ENCODE measurements around the gene MMP21.

Gene MMP21

DNA sequence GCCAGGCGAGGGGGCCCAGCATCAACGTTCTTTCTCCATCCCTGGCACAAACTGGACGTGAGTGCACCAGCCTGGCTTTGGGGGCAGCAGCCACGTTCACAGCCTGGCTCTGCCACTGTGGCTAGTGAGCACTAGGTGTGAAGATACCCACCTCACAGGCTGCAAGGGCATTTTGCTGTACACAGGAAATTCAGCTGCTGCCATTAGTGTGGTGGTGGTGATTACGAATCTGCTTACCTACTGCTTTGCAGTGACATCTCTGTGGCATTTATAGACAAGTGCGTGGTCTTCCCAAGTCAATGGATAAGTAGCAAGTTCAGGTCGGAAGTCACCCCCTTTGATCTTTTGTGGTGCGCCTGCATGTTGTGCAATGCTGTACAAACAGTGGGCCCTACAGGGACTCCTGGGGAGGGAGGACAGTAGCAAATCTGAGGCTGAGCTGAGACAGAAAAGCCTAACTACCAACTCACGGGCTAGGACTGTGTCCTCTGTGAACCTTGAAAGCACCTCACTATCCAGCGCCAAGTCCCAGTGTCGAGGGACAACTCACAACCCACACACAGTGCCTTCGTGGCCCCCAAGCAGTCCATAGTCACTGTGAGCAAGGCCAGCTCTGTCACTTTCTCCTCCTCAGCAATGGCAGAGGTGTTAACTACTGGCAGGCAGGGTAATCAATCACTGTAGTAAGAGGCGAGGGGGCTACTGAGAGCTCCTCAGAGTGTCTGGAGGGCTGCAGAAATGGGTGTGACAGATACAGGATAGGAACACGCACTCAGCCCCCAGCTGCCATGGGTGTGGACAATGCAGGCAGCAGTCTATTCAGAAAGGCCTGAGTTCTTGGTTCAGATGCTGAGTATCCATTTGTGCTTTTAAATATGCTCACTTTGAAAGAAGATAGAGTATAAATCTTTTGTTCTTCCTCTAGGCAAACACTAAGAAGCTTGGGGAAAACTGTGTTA lies 17.0 kb upstream of the MMP21 start:
- DNase-seq, result no peak

- no peak for DNase-seq
Observed at GRCh38 chr10:125788156-125789034, 12.8 kb upstream of the MMP21 start.

- DNase-seq, result no peak
Observed at GRCh38 chr10:125785791-125786190, 10.2 kb upstream of the MMP21 start.

GRCh38 chr10:125783957-125784356 lies 8.3 kb upstream of the MMP21 start:
- DNase-seq, result no peak

GRCh38 chr10:125783408-125783807 lies 7.8 kb upstream of the MMP21 start:
- no peak for DNase-seq

DNA sequence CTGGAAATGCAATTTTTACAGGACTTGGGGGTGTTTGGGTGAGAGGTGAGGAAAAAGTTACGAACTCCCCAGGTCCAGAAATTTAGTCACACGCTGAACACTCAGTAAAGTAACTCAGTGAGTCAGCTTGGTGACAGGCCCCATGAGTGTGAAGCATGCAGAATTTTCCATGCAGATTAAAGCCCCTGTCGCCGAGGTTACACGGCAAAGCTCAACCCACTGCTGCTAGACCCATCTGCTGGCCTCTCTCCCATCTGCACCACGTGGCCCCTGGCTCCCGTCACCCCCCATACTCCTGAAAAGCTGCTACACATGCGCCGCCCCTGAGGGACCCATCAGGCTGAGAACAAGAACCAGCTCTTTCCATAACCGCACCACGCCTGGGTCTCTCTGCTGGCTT lies 7.0 kb upstream of the MMP21 start:
- no peak for DNase-seq

- DNase-seq, result no peak
Observed at GRCh38 chr10:125782054-125782453, 6.4 kb upstream of the MMP21 start.

DNA sequence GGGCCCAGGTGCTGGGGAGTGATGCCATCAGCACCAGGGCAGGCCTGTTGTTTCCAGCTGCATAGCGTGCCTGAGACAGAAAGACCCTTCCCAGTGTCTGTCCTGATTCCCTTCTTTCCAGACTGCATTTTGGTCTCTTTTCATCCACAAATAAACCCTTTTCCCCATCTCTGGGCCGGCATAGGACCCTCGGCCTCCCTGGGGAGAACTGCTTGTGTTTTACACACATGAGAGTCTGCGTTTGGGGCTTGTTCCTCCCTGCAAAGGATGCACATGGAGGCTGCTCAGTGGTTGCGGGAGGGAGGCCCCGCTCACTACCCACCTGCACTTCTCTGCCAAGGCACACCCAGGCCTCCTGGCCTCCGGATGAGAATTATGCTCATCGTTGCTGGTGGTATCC lies 5.8 kb upstream of the MMP21 start:
- DNase-seq, result no peak

DNA sequence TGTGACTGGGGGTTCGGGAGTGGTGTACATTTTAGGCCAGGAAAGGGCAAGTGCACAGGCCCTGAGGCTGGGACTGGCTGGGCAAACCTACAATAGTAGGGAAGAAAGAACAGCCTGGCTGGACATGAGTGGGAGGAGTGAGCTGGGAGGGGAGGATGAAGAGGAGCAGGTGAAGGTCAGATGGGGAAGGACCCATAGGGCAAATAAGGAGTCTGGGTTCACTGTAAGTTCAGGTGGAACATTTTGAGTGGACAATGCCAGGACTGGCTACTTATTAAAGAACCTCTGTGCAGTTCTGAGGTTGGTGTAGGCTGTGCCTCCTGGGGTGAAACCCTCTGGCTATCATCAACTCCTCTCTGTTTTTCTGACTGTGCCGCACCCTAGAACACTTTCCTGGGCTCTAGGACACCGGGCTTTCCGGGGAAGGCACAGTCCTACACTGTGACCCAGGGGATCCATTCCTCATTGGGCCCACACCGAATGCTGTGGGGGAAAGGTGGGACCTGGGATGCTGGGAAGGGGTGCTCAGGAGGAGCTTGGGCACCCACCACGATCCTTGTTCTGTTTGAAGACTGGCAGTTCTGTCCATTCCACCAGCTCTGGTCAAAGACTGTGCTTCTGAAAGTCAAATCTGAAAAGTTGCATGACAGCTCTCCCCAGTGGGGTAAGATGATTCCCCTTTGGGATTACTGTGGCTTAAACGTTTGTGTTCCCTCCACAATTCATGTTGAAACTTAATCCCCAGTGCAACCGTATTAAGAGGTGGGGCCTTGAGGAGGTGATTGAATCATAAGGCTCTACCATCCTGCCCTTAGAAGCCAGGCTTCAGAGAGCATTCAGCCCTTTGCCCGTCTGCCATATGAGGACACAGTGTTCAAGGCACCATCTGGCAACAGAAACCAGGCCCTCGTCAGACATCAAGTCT lies 4.0 kb upstream of the MMP21 start:
- DNase-seq, result no peak

- no peak for DNase-seq
Observed at GRCh38 chr10:125778556-125778955, 2.9 kb upstream of the MMP21 start.

DNA sequence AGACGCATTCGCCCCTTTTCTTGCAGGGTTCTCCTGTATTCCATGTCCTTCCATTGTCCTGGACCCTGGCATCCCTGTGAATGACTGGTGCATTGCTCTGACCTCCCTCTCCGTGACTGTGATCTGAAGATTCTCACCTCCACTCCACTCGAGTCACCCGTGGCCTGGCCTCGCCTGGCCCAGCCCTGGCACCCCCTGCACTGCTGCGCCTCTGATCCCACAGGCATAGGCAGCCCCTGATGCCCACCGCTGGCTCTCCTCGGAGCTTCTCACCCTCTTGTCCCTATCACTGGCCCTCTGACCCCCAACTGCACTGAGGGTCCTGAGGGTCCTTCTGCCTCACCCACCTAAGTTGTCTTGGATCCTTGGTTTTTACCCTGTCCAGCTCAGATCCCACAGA lies 2.2 kb upstream of the MMP21 start:
- no peak for DNase-seq

GRCh38 chr10:125774581-125775191 lies 935 bp downstream of the MMP21 start:
- no peak for DNase-seq

GRCh38 chr10:125773687-125774543 lies 1.7 kb downstream of the MMP21 start:
- no peak for DNase-seq

DNA sequence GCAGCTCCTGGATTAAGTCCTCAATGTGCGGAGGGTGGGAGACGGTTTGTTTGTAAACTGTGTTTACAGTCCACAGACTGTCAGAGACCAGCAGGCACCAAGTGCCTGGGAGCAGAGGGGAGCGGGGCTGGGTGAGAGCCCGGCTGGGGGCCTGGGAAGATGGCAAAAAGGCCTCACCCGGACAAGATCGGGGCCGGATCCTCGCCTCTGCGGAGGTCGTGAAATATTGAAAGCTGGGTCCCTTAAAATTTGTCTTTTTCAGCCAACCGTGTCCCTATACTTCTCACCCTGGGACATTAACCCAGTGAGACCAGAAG lies 2.8 kb downstream of the MMP21 start:
- no peak for DNase-seq

DNA sequence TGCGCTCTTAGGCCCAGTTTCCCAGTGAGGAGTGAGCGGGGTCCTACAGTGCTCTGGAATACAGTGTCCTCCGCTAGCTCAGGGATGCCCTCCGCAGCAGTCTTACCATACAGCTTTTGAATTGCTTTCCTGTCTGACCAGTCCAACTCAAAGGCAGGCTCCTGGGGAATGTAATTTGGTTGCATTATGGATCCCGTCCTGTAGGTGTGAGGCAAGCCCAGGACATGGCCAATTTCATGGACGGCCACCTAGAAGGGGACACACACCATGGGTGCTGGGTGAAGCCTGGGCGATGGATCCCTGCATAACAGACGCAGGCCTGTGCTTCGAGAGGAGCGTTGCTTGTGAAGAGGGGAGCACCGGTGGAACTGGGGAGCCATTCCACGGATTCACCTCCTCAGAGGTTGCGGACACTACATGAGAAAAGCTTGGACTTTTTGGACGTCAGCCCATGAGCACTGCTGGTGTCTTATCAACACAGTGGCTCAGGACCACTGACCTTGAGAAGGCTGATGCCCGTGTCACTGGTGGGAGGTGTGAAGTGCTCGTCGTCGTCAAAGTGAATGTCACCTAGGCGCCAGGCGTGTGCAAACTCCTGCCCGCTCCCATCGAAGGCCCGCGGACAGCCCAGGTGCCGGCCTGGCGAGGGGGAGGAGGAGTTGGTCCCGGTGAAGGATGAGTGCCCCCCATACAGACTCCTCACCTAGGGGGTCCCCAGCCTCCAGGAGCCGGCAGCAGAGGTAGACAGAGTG lies 3.3 kb downstream of the MMP21 start:
- DNase-seq, result no peak

DNA sequence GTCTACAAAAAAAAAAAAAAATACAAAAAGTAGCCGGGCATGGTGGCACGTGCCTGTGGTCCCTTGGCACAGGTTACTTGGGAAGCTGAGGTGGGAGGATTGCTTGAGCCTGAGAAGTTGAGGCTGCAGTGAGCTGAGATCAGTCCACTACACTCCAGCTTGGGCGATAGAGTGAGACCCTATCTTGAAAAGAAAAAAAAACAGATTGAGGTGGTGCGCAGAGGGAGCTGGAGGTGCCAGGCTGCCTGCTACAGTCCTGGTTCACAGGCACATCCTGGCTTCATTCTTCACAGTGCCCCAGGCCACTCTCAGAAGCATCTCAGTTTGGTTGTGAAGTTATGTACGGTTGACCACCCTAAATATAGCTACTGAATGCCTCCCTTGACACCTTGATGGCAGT lies 4.8 kb downstream of the MMP21 start:
- no peak for DNase-seq

DNA sequence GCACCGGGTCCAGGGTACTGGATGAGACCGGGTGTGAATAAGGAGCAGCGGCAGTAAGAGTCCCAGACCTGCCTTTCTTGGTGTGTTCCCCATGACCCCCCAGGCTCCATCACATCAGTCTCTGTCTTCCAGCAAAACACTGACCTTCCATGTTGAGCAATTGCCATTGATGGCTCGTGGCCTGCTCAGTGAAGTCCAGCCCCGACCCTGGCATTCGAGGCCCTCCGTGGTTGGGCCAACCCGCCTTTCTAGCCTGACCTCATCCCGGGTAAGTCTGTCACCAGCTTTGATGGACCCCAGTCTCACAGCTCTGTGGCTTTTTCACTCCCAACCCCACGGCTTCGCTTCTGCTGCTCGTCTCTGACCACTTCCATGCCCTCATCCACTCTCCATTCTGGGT lies 6.4 kb downstream of the MMP21 start:
- no peak for DNase-seq

DNA sequence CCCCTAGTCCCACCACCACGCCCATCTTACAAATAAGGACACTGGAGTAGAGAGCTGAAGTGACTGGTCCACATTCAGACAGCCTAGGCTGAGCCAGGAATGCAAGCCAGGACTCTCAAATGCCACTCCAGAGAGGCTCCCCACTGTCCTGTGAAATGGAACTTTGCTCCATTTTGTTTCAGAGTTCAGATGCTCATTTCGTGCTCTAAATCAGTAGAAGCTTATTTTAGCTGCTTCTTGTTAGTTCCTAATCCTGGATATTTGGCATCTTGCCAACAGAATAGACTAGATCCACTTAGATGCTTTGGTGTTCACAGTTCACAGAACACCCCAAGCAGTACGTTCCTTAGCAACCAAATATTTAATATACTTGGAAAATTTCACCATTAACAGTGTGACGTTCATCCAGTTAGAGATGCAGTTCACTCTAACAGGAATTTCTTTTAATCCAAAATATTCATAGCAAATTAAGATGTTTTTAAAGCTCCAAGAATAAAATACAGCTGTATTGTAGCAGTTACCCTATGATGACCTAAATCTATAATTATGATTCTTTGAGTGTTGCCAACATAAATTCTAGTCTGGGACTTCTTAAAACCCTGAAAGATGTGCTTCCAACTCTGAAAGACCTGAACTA lies 7.3 kb downstream of the MMP21 start:
- DNase-seq, result no peak

- no peak for DNase-seq
Observed at GRCh38 chr10:125766511-125766910, 9.1 kb downstream of the MMP21 start.

- DNase-seq, result no peak
Observed at GRCh38 chr10:125765835-125766234, 9.8 kb downstream of the MMP21 start.

Data from stimulated activated CD4-positive, alpha-beta T cell treated with anti-CD3 and anti-CD28 coated beads, Interleukin-12 subunit alpha, Interleukin-12 subunit beta, amount 100 ng/mL, for 4 hours (primary cell).